OCI-LY3 (cell line): ENCODE measurements around the gene PRCC.

Source experiments
- H2AFZ ChIP-seq: fragments of 200-600, 300-600 bp; shearing (Covaris generic); 2 replicates; pipeline ENCODE4 v1.6.0; 2014; ENCODE audit warnings: antibody characterized with exemption, low read depth, low read length
- H3K27ac ChIP-seq: fragments of 200-600, 300-600 bp; sonication (generic); 2 replicates; pipeline ENCODE4 v1.5.1; 2014; ENCODE audit warnings: mild to moderate bottlenecking, low read length, moderate library complexity, mixed read lengths
- H3K27me3 ChIP-seq: fragments of 200-600, 300-600 bp; sonication (generic); 2 replicates; pipeline ENCODE4 v1.6.1; 2014; ENCODE audit warnings: low read depth, low read length, mixed read lengths
- H3K36me3 ChIP-seq: fragments of 200-600, 300-600 bp; sonication (generic); replicated peaks from 2 replicates; pipeline ENCODE3; 2014; ENCODE audit warnings: low read depth, low read length, mixed read lengths
- H3K4me1 ChIP-seq: fragments of 300-600, 200-600 bp; sonication (generic); 2 replicates; pipeline ENCODE4 v1.6.1; 2014; ENCODE audit warnings: low read length, mixed read lengths
- H3K4me2 ChIP-seq: fragments of 200-600, 300-600 bp; sonication (generic); 2 replicates; pipeline ENCODE4 v1.6.1; 2014; ENCODE audit warnings: low read length, mixed read lengths
- H3K4me3 ChIP-seq: fragments of 300-600, 200-600 bp; sonication (generic); 2 replicates; pipeline ENCODE4 v1.5.1; 2014; ENCODE audit warnings: antibody characterized with exemption, mild to moderate bottlenecking, low read length, moderate library complexity
- H3K79me2 ChIP-seq: fragments of 300-600, 200-600 bp; shearing (Covaris generic); 2 replicates; pipeline ENCODE4 v1.6.1; 2014; ENCODE audit warnings: mild to moderate bottlenecking, low read length, mixed read lengths
- H3K9ac ChIP-seq: fragments of 300-600, 200-600 bp; shearing (Covaris generic); 2 replicates; pipeline ENCODE4 v1.6.0; 2014; ENCODE audit warnings: mild to moderate bottlenecking, low read length, moderate library complexity
- H3K9me3 ChIP-seq: fragments of 200-600, 300-600 bp; shearing (Covaris generic); 2 replicates; pipeline ENCODE4 v1.6.1; 2014; ENCODE audit warnings: low read length, mixed read lengths; ENCODE audit not compliant: insufficient read depth
- H4K20me1 ChIP-seq: fragments of 200-600, 300-600 bp; sonication (generic); 2 replicates; pipeline ENCODE4 v1.6.1; 2016; ENCODE audit warnings: low read length, mixed read lengths; ENCODE audit not compliant: insufficient read depth
- EZH2phosphoT487 ChIP-seq: fragments of 200-600 bp; shearing (Covaris generic); IDR thresholded peaks from 2 replicates; pipeline ENCODE4 v1.6.1; 2018; ENCODE audit warnings: antibody characterized with exemption, mixed run types, low read depth
- TF ChIP-seq, protein P1 (sequence below): fragments of 200-600, 300-600 bp; sonication (generic); IDR thresholded peaks from 2 replicates; pipeline ENCODE4 v1.5.1; 2014; ENCODE audit warnings: antibody characterized with exemption, low read length, low read depth

Gene PRCC

DNA sequence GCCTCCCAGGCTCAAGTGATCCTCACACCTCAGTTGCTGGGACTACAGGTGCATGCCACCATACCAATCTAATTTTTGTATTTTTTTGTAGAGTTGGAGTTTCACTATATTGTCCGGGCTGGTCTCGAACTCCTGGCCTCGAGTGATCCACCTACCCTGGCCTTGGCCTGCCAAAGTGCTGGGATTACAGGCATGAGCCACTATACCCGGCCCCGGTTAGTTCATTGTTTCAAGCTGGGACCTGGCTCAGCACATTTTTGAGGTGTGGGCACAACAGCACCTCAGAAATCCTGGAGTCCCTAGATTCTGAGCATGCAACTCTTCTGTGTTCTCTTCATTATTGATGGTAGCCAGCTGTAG lies 28.0 kb downstream of the PRCC start:
- Histone ChIP-seq H3K4me3 (no peak overlapping the region), H4K20me1 (peaks cover 9% of the 10 kb centered on the region; the same call in 1 of the 2 replicates), H3K27me3 (no peaks in the 10 kb centered on the region), H3K4me1 (peaks cover 9% of the 10 kb centered on the region; the same call in 1 of the 2 replicates), H3K9ac (no peak overlapping the region), H3K4me2 (no peak overlapping the region), H3K79me2 (no peaks in the 10 kb centered on the region), H2AFZ (no peak overlapping the region), H3K27ac (no peak overlapping the region), H3K36me3 (peaks cover 68% of the 10 kb centered on the region), H3K9me3 (no peaks in the 10 kb centered on the region)
- TF ChIP-seq EZH2phosphoT487, result no peak
- TF ChIP-seq, protein P1, sequence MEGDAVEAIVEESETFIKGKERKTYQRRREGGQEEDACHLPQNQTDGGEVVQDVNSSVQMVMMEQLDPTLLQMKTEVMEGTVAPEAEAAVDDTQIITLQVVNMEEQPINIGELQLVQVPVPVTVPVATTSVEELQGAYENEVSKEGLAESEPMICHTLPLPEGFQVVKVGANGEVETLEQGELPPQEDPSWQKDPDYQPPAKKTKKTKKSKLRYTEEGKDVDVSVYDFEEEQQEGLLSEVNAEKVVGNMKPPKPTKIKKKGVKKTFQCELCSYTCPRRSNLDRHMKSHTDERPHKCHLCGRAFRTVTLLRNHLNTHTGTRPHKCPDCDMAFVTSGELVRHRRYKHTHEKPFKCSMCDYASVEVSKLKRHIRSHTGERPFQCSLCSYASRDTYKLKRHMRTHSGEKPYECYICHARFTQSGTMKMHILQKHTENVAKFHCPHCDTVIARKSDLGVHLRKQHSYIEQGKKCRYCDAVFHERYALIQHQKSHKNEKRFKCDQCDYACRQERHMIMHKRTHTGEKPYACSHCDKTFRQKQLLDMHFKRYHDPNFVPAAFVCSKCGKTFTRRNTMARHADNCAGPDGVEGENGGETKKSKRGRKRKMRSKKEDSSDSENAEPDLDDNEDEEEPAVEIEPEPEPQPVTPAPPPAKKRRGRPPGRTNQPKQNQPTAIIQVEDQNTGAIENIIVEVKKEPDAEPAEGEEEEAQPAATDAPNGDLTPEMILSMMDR, result no peak

DNA sequence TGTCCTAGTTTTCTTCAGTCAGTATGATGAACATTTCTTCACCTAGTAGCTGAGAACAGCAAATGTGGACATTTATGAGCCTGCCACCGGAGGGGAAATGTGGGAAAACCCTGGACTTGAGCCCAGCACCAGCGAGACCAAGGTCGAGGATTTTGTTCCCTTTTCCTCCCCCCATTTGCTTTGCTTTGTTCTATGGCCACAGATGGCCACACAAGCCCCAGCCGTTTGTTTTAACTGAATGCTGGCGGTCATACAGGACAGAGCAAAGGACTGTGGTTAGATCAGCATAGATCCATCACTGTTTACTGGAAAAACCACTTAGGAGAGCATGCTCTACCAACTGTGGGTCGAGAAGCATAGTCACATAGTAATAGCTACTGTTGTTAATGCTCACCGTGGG lies 28.5 kb downstream of the PRCC start:
- H3K9ac ChIP-seq, result no peak overlapping the region
- H3K36me3 ChIP-seq, result peaks cover 72% of the 10 kb centered on the region
- no peak overlapping the region for H3K4me3 ChIP-seq

DNA sequence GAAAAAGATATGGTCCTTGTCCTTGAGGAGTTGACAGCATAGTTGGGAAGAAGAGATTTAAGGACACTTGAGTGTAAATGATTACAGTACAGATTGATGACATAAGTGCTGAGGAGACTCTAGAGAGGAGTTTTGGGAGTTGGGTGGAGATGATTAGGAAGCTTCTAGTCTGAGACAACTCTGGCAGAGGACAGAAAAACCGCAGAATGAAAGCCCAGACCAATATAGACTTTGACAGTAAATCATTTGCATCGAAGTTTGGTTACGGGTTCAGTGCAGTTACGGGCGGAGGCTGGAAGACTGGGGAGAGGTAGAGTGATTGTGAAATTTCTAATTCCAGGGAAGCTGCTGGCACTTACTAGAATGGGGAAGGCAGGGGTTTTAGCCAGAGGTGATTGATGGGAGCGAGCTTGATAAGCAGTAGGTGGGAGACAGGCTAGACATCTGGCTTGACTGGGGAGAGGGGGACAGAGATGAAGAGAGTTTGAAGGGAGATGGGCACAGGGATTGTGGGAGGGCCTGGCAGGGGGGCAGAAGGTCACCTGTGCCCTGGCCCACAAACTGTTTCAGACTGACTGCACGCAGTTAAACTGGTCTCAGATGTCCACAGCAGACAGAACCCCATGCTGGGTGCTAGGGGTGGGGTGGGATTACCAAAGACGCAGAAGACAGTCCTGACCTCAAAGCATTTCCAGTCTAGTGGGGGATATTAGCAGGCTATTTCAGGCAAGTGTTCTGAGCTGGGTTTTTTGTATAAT lies 29.2 kb downstream of the PRCC start:
- Histone ChIP-seq H3K4me2 (no peak overlapping the region), H3K27me3 (no peaks in the 10 kb centered on the region), H4K20me1 (peaks cover 9% of the 10 kb centered on the region; the same call in 1 of the 2 replicates), H3K4me3 (no peak overlapping the region), H3K79me2 (no peaks in the 10 kb centered on the region), H3K4me1 (peaks cover 9% of the 10 kb centered on the region; the same call in 1 of the 2 replicates), H3K9ac (no peak overlapping the region), H3K27ac (0 out of 2 replicates have a peak overlapping the region, but pooled peaks have one; percentile 5), H3K36me3 (peaks cover 74% of the 10 kb centered on the region), H2AFZ (no peak overlapping the region), H3K9me3 (no peaks in the 10 kb centered on the region)
- no peak for TF ChIP-seq EZH2phosphoT487
- TF ChIP-seq, protein P1, result no peak

More for the DNA sequence above, 28.5 kb downstream of the PRCC start:
- no peaks in the 10 kb centered on the region for H3K27me3 ChIP-seq
- H3K4me1 ChIP-seq, result peaks cover 9% of the 10 kb centered on the region; the same call in 1 of the 2 replicates
- H3K4me2 ChIP-seq, result no peak overlapping the region
- H2AFZ ChIP-seq, result no peak overlapping the region
- H3K79me2 ChIP-seq, result no peaks in the 10 kb centered on the region
- no peaks in the 10 kb centered on the region for H3K9me3 ChIP-seq
- no peak overlapping the region for H3K27ac ChIP-seq
- TF ChIP-seq, protein P1, result no peak
- peaks cover 9% of the 10 kb centered on the region; the same call in 1 of the 2 replicates for H4K20me1 ChIP-seq

DNA sequence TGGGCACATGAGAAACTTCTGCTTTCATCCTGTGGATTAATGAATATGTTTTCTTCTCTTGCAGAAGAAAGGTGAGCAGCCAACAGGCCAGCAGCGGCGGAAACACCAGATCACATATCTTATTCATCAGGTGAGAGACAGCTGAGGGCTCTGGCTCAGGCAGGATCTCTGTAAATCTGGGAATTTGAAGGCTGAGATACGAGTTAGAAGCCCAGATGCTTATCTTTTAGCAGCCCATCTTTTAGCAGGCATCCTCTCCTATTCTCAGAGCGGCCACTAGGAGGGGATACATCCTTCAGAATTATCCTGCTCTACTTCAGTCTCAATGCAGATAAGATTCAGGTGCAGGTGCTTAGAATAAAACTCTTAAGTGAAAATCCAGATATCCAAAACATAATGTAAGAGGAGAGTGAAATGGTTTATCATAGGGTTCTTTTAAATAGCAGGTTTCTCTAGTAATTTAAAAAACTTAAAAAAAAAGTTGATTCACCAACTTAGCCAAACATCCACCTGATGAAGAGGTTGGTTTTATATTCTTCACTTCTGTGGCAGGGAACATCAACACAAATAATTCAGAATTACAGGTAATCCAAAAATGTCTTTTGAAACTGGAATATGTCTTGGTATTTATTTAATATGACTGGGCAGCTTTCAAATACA lies 30.0 kb downstream of the PRCC start:
- Histone ChIP-seq H3K4me2 (no peak overlapping the region), H3K36me3 (peaks cover 70% of the 10 kb centered on the region)

More for the DNA sequence above, 30.0 kb downstream of the PRCC start:
- Histone ChIP-seq H3K9ac (no peak overlapping the region), H3K79me2 (no peaks in the 10 kb centered on the region), H2AFZ (no peak overlapping the region), H3K27ac (0 out of 2 replicates have a peak overlapping the region, but pooled peaks have one; percentile 5), H4K20me1 (peaks cover 9% of the 10 kb centered on the region; the same call in 1 of the 2 replicates), H3K4me1 (peaks cover 9% of the 10 kb centered on the region; the same call in 1 of the 2 replicates), H3K4me3 (no peak overlapping the region), H3K9me3 (no peaks in the 10 kb centered on the region), H3K27me3 (no peaks in the 10 kb centered on the region)
- TF ChIP-seq EZH2phosphoT487, result no peak
- TF ChIP-seq, protein P1, result peak; percentile 95
